NCI-H526 treated with DMSO at 0.1 percent for 48 hours (cell line): ENCODE results near the gene ARAP3.
A peak's percentile ranks its signal among the peaks of the same experiment; 100 is the strongest.
"Not testable (repeated sequence)": the region's sequence is repeated elsewhere in the genome, so short reads cannot be mapped to it uniquely, and the experiment has no call there.

ENCODE experiments used
- DNase-seq: peaks from one replicate; lab custom pipeline; 2025; lab: John Stamatoyannopoulos, UW

ARAP3 gene

GRCh38 chr5:141681695-141682641 is at the start of gene ARAP3:
TSS of gene ARAP3 (minus strand) at chr5:141682230. CDS start at chr5:141680486, 1,744 bp downstream.
- no peak for DNase-seq

- no peak for DNase-seq
Observed at GRCh38 chr5:141729387-141730006, 47.5 kb upstream of the ARAP3 start.

- no peak for DNase-seq
Observed at GRCh38 chr5:141725891-141726290, 43.9 kb upstream of the ARAP3 start.

- not testable (repeated sequence) for DNase-seq
Observed at GRCh38 chr5:141725174-141725573, 43.1 kb upstream of the ARAP3 start.

- no peak for DNase-seq
Observed at GRCh38 chr5:141722266-141722665, 40.2 kb upstream of the ARAP3 start.

GRCh38 chr5:141717043-141717442 is 35.0 kb upstream of the ARAP3 start:
- no peak for DNase-seq

GRCh38 chr5:141716468-141716867 is 34.4 kb upstream of the ARAP3 start:
- DNase-seq = no peak

- DNase-seq = no peak
Observed at GRCh38 chr5:141716009-141716408, 34.0 kb upstream of the ARAP3 start.

GRCh38 chr5:141715346-141715905 is 33.4 kb upstream of the ARAP3 start:
- DNase-seq = no peak

GRCh38 chr5:141714542-141715310 is 32.7 kb upstream of the ARAP3 start:
- DNase-seq = no peak

GRCh38 chr5:141713616-141714309 is 31.7 kb upstream of the ARAP3 start:
- no peak for DNase-seq

GRCh38 chr5:141711687-141712086 is 29.7 kb upstream of the ARAP3 start:
- no peak for DNase-seq

- DNase-seq = no peak
Observed at GRCh38 chr5:141709699-141710267, 27.8 kb upstream of the ARAP3 start.

- DNase-seq = no peak
Observed at GRCh38 chr5:141708016-141708415, 26.0 kb upstream of the ARAP3 start.

GRCh38 chr5:141707510-141707909 is 25.5 kb upstream of the ARAP3 start:
- no peak for DNase-seq

GRCh38 chr5:141706121-141706520 is 24.1 kb upstream of the ARAP3 start:
- no peak for DNase-seq

- no peak for DNase-seq
Observed at GRCh38 chr5:141705469-141705868, 23.4 kb upstream of the ARAP3 start.

- no peak for DNase-seq
Observed at GRCh38 chr5:141704782-141705297, 22.8 kb upstream of the ARAP3 start.

GRCh38 chr5:141703133-141703561 is 21.1 kb upstream of the ARAP3 start:
- peak; percentile 52 for DNase-seq

- no peak for DNase-seq
Observed at GRCh38 chr5:141701360-141702119, 19.5 kb upstream of the ARAP3 start.
